GM21447 (cell line): ENCODE results near the gene AGL.
"Not testable (repeated sequence)": the region's sequence is repeated elsewhere in the genome, so short reads cannot be mapped to it uniquely, and the experiment has no call there.

Experiments used
- ATAC-seq: cut with Tn5 transposase; IDR thresholded peaks from one replicate; pipeline ENCODE4 v1.9.1; 2021; ENCODE audit not compliant: unreplicated experiment

Gene AGL

GRCh38 chr1:99972066-99972465, 121.9 kb downstream of the AGL start:
- not testable (repeated sequence) for ATAC-seq
